OCI-LY1 (cell line): ENCODE results near the gene TMEM115.

Experiments
- H2AFZ ChIP-seq: fragments of 200-600 bp; sonication (generic), shearing (Covaris generic); 2 replicates; pipeline ENCODE4 v1.6.0; 2014; ENCODE audit warnings: antibody characterized with exemption, mild to moderate bottlenecking, low read length
- H3F3A ChIP-seq: fragments of 200-600 bp; sonication (generic), shearing (Covaris generic); 2 replicates; pipeline ENCODE4 v1.6.0; 2014; ENCODE audit warnings: mild to moderate bottlenecking, antibody characterized with exemption, low read length, moderate library complexity; ENCODE audit not compliant: insufficient read depth
- H3K27ac ChIP-seq: fragments of 200-600 bp; sonication (generic); 2 replicates; pipeline ENCODE4 v1.5.1; 2014; ENCODE audit warnings: low read length, mixed run types, mild to moderate bottlenecking, low read depth; ENCODE audit not compliant: poor library complexity, severe bottlenecking
- H3K27me3 ChIP-seq: fragments of 200-600 bp; sonication (generic); 2 replicates; pipeline ENCODE4 v1.6.0; 2014; ENCODE audit warnings: antibody characterized with exemption, mild to moderate bottlenecking, low read length, moderate library complexity; ENCODE audit not compliant: insufficient read depth
- H3K36me3 ChIP-seq: fragments of 200-600 bp; sonication (generic); 2 replicates; pipeline ENCODE4 v1.6.1; 2014; ENCODE audit warnings: mild to moderate bottlenecking, antibody characterized with exemption, low read length, moderate library complexity, mixed read lengths; ENCODE audit not compliant: insufficient read depth
- H3K4me1 ChIP-seq: fragments of 200-600 bp; sonication (generic); 2 replicates; pipeline ENCODE4 v1.5.1; 2014; ENCODE audit warnings: mild to moderate bottlenecking, low read length, moderate library complexity; ENCODE audit not compliant: insufficient read depth, severe bottlenecking
- H3K4me2 ChIP-seq: fragments of 200-600 bp; sonication (generic), shearing (Covaris generic); 2 replicates; pipeline ENCODE4 v1.6.1; 2014; ENCODE audit warnings: low read length
- H3K4me3 ChIP-seq: fragments of 200-600 bp; sonication (generic); 2 replicates; pipeline ENCODE4 v1.5.1; 2014; ENCODE audit warnings: low read length, low read depth, mild to moderate bottlenecking, mixed read lengths; ENCODE audit not compliant: poor library complexity, severe bottlenecking
- H3K79me2 ChIP-seq: fragments of 200-600 bp; shearing (Covaris generic); 2 replicates; pipeline ENCODE4 v1.6.1; 2016; ENCODE audit warnings: mixed run types, low read length, mixed read lengths; ENCODE audit not compliant: insufficient read depth
- H3K9ac ChIP-seq: fragments of 200-600 bp; sonication (generic), shearing (Covaris generic); 2 replicates; pipeline ENCODE4 v1.6.1; 2014; ENCODE audit warnings: mild to moderate bottlenecking, low read length, mixed read lengths
- H3K9me2 ChIP-seq: fragments of 200-600 bp; sonication (generic), shearing (Covaris generic); 2 replicates; pipeline ENCODE4 v1.6.1; 2014; ENCODE audit warnings: low read depth, mild to moderate bottlenecking, low read length, mixed read lengths
- H3K9me3 ChIP-seq: fragments of 200-600 bp; shearing (Covaris generic); 2 replicates; pipeline ENCODE4 v1.6.1; 2014; ENCODE audit warnings: low read length, mixed read lengths
- H4K20me1 ChIP-seq: fragments of 200-600 bp; sonication (generic), shearing (Covaris generic); 2 replicates; pipeline ENCODE4 v1.6.0; 2016; ENCODE audit warnings: mild to moderate bottlenecking, low read length; ENCODE audit not compliant: insufficient read depth
- EZH2 ChIP-seq: fragments of 200-600 bp; sonication (generic), shearing (Covaris generic); IDR thresholded peaks from 2 replicates; pipeline ENCODE4 v1.8.0; 2017; ENCODE audit warnings: borderline replicate concordance, mixed run types, mild to moderate bottlenecking, antibody characterized with exemption, low read length, moderate library complexity, mixed read lengths
- TF ChIP-seq, protein P1 (sequence below): fragments of 200-600 bp; sonication (generic), shearing (Covaris generic); IDR thresholded peaks from 2 replicates; pipeline ENCODE4 v1.5.1; 2017; ENCODE audit warnings: mild to moderate bottlenecking, antibody characterized with exemption, low read length, moderate library complexity, mixed read lengths

TMEM115 gene

DNA sequence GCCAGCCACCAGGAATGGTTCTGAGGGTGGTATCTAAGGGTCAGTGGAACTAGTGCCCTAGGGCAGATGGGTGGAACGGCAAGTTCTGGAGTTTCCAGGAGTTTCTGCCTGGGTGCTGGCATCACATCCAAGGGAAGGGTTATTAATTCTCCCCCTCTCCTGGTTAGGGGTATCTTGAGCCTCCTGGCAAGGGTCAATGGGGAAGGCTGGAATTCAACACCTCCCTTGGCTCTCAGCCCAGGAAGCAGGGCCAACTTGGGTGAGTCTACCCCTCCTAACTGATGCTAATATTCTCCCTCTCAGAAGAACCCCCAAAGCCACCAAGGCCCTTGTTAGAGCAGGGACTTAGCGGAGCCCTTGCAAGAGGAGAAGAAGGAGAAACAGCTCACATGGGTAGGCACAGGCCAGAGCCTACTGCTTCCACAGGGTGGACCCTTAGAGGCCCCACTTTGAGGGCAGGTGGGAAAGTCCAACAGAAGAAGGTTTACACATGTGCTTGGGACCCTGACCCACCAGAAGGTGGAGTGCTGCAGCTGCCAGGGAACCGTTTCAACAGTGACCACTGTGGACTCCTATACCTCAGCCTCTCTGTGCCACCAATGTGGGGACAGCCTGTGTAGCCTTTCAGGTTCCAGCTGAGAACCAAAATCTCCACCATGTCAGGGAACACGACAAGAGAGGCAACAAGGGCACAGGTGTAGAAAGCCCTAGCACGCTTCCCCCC lies 3.3 kb downstream of the TMEM115 start:
- peaks cover 32% of the 10 kb centered on the region; the same call in 1 of the 2 replicates for H3K36me3 ChIP-seq
- no peaks in the 10 kb centered on the region for H3F3A ChIP-seq
- peaks cover 46% of the 10 kb centered on the region for H3K4me1 ChIP-seq
- H3K4me2 ChIP-seq, result peak overlapping the region; percentile 67
- H3K79me2 ChIP-seq, result no peaks in the 10 kb centered on the region
- no peaks in the 10 kb centered on the region for H3K9me2 ChIP-seq
- no peaks in the 10 kb centered on the region for H3K9me3 ChIP-seq
- no peaks in the 10 kb centered on the region for H4K20me1 ChIP-seq
- peak overlapping the region; percentile 71 for H3K4me3 ChIP-seq
- H3K27ac ChIP-seq, result no peak overlapping the region
- no peaks in the 10 kb centered on the region for H3K27me3 ChIP-seq
- no peak overlapping the region for H2AFZ ChIP-seq
- peak overlapping the region; percentile 29; the same call in 1 of the 2 replicates for H3K9ac ChIP-seq
- no peak for TF ChIP-seq EZH2
- TF ChIP-seq, protein P1, sequence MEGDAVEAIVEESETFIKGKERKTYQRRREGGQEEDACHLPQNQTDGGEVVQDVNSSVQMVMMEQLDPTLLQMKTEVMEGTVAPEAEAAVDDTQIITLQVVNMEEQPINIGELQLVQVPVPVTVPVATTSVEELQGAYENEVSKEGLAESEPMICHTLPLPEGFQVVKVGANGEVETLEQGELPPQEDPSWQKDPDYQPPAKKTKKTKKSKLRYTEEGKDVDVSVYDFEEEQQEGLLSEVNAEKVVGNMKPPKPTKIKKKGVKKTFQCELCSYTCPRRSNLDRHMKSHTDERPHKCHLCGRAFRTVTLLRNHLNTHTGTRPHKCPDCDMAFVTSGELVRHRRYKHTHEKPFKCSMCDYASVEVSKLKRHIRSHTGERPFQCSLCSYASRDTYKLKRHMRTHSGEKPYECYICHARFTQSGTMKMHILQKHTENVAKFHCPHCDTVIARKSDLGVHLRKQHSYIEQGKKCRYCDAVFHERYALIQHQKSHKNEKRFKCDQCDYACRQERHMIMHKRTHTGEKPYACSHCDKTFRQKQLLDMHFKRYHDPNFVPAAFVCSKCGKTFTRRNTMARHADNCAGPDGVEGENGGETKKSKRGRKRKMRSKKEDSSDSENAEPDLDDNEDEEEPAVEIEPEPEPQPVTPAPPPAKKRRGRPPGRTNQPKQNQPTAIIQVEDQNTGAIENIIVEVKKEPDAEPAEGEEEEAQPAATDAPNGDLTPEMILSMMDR, result no peak

DNA sequence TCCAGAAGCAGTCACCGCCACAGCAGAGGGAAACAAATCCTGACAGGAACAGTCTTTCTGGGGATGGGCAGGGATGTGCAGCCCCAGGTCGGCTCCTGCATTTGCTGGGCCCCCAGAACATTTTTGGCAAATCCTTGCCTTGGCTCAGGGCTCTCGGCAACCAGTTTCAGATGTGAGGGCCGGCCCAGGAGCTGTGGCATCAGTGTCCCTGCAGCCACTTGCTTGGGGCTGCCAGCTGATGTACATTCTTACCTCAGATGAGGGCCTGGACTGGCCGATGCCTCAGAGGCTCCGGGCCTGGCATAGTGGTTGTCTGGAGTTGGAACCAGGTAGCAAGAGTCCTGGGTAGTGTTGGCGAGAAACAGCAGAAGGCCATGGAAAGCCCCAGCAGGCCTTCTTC lies 4.5 kb downstream of the TMEM115 start:
- H3K4me1 ChIP-seq, result peaks cover 49% of the 10 kb centered on the region
- peaks cover 32% of the 10 kb centered on the region; the same call in 1 of the 2 replicates for H3K36me3 ChIP-seq
- H4K20me1 ChIP-seq, result no peaks in the 10 kb centered on the region
- no peaks in the 10 kb centered on the region for H3F3A ChIP-seq
- H2AFZ ChIP-seq, result no peak overlapping the region
- H3K9me2 ChIP-seq, result no peaks in the 10 kb centered on the region
- H3K27me3 ChIP-seq, result no peaks in the 10 kb centered on the region
- H3K9ac ChIP-seq, result no peak overlapping the region
- H3K4me2 ChIP-seq, result no peak overlapping the region
- no peaks in the 10 kb centered on the region for H3K9me3 ChIP-seq
- H3K27ac ChIP-seq, result no peak overlapping the region
- TF ChIP-seq EZH2, result no peak
- TF ChIP-seq, protein P1, result no peak
- H3K79me2 ChIP-seq, result no peaks in the 10 kb centered on the region
- H3K4me3 ChIP-seq, result no peak overlapping the region

DNA sequence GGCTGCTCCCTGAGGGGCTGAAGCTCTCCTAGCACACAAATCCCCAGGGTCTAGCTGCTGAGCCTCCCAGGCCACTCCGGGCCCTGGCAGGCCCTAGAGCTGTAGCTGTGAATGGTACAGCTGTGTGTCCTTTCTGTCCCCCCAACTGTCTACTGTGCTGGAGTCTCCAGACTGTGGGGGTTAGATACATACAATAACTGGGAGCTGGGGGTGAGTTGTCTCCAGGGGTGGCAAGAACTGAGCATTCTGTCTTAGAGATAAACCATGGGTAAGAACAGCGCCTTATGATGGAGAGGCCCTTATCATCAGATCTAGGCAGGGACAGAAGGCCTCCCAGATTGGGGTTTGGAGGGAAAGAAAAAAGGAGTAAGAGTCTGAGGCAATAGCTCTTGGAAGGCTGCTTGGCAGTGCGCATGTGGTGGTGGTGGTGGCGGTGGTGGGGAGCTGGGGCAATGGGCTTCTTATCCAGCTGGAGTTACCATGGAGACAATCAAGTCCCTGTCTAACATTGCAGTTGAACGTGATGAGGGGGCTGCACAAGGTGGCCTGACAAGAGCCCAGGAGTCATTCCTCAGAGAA lies 5.0 kb downstream of the TMEM115 start:
- Histone ChIP-seq H3F3A (no peaks in the 10 kb centered on the region), H3K27me3 (no peaks in the 10 kb centered on the region), H2AFZ (no peak overlapping the region), H3K9ac (no peak overlapping the region), H3K79me2 (no peaks in the 10 kb centered on the region), H4K20me1 (no peaks in the 10 kb centered on the region), H3K4me2 (no peak overlapping the region), H3K27ac (no peak overlapping the region), H3K4me1 (peaks cover 52% of the 10 kb centered on the region), H3K9me3 (no peaks in the 10 kb centered on the region), H3K4me3 (no peak overlapping the region), H3K36me3 (peaks cover 32% of the 10 kb centered on the region; the same call in 1 of the 2 replicates), H3K9me2 (no peaks in the 10 kb centered on the region)
- TF ChIP-seq, protein P1, result no peak
- no peak for TF ChIP-seq EZH2
